Osteocyte (in vitro differentiated cells): ENCODE measurements around the gene NTNG1. TPM values are rescaled to one million over a fixed set of nuclear protein-coding genes. Genes with fewer than 3 reads are reported as not detected.

Experiments
- DNase-seq: peaks from one replicate; pipeline ENCODE4 v3.0.0; 2021; ENCODE audit warnings: mixed read lengths; ENCODE audit not compliant: unreplicated experiment; ENCODE audit errors: extremely low spot score
- H3K27ac Mint-ChIP-seq: one replicate; pipeline ENCODE4 v1.8.0; 2021; ENCODE audit warnings: mild to moderate bottlenecking, mixed read lengths; ENCODE audit not compliant: unreplicated experiment
- H3K27me3 Mint-ChIP-seq: one replicate; pipeline ENCODE4 v1.8.0; 2021; ENCODE audit warnings: mixed read lengths; ENCODE audit not compliant: unreplicated experiment
- H3K36me3 Mint-ChIP-seq: one replicate; pipeline ENCODE4 v1.8.0; 2021; ENCODE audit warnings: mixed read lengths; ENCODE audit not compliant: unreplicated experiment
- H3K4me1 Mint-ChIP-seq: one replicate; pipeline ENCODE4 v1.8.0; 2021; ENCODE audit warnings: mixed read lengths; ENCODE audit not compliant: unreplicated experiment
- H3K4me3 Mint-ChIP-seq: one replicate; pipeline ENCODE4 v1.8.0; 2021; ENCODE audit warnings: mild to moderate bottlenecking, moderate library complexity, mixed read lengths; ENCODE audit not compliant: unreplicated experiment
- H3K9me3 Mint-ChIP-seq: one replicate; pipeline ENCODE4 v1.8.0; 2021; ENCODE audit warnings: mixed read lengths; ENCODE audit not compliant: unreplicated experiment
- total RNA-seq: library from RNA; stranded (reverse); gene quantifications from 2 replicates; pipeline ENCODE4 v1.2.1, GENCODE V29; 2021
- TF ChIP-seq, protein P1 (sequence below): fragments of 200-600 bp; sonication (generic); IDR thresholded peaks from 2 replicates; pipeline ENCODE4 v1.5.0; 2021; ENCODE audit warnings: antibody characterized with exemption, mild to moderate bottlenecking, moderate library complexity

Gene NTNG1
- total RNA-seq, 1 donor from 2014 or later: not detected

DNA sequence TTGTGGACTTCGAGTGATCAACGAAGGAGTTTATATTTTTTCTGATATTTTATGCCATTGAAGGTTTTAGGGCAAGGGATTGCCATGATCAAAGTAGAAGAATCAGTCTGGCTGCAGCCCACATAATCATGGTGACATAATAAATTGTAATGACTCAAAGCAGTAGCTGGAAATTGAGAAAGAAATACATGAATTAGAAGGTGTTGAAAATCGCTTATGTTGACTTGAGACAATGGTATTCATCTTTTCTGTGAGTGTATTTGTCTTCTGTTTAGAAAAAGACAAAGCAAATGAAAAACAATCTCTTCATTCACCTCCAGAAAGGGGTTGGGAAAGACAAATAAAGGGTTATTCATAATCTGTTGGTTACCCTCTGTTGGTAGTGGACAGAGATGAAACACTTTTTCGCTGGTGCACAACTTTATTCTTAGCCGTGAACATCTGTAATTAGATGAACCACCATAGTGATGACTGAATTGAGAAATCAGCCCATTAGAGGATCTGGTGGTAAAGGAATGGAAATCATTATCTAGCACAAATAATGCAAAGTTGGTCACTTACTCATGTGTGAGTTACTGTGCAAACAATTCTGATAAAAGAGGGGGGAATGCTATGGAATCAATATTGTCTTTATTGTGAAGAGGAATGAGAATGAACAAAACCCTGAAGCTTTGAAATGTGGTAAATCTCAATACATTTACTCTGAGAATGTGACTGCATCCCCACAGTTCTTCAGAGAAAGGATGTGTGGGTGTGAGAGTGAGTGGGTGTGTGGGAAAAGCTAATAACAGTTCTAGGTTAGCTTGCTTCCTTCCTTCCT is 121.8 kb downstream of the NTNG1 start:
- peaks cover 20% of the 10 kb centered on the region for H3K4me1 Mint-ChIP-seq
- no peaks in the 10 kb centered on the region for H3K27me3 Mint-ChIP-seq
- H3K36me3 Mint-ChIP-seq: no peaks in the 10 kb centered on the region
- H3K4me3 Mint-ChIP-seq: no peak overlapping the region
- DNase-seq: no peak
- peaks cover 8% of the 10 kb centered on the region for H3K9me3 Mint-ChIP-seq
- TF ChIP-seq, protein P1, sequence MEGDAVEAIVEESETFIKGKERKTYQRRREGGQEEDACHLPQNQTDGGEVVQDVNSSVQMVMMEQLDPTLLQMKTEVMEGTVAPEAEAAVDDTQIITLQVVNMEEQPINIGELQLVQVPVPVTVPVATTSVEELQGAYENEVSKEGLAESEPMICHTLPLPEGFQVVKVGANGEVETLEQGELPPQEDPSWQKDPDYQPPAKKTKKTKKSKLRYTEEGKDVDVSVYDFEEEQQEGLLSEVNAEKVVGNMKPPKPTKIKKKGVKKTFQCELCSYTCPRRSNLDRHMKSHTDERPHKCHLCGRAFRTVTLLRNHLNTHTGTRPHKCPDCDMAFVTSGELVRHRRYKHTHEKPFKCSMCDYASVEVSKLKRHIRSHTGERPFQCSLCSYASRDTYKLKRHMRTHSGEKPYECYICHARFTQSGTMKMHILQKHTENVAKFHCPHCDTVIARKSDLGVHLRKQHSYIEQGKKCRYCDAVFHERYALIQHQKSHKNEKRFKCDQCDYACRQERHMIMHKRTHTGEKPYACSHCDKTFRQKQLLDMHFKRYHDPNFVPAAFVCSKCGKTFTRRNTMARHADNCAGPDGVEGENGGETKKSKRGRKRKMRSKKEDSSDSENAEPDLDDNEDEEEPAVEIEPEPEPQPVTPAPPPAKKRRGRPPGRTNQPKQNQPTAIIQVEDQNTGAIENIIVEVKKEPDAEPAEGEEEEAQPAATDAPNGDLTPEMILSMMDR: no peak
- no peak overlapping the region for H3K27ac Mint-ChIP-seq

DNA sequence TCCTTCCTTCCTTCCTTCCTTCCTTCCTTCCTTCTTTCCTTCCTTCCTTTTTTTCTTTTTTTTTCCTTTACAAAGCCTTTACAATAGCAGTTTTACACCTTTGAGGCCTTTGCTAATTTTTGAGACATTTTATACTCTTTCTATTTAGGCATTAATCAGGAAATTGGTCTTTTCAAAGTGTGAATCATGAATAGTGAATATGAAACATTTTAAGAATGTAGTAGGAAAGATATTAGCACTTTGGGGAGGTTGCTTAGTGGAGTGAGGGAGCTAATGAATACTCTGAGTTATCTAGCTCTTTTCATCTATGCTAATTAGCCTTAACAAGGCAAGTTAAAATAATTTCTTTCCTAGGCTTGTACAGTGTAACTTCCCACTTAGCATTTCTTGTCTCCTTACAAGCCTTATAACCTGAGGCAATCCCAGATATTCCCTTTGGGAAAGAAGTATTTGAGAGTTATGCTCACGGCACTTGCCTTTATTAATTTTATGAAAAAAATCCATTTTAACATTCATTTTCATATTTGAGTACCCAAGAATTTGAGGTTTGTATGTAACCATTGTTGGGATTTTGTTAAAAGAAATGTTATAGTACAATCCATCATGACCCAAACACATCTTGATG is 122.6 kb downstream of the NTNG1 start:
- Mint-ChIP-seq H3K27ac (no peak overlapping the region), H3K27me3 (no peaks in the 10 kb centered on the region), H3K4me1 (peaks cover 20% of the 10 kb centered on the region), H3K4me3 (no peak overlapping the region), H3K9me3 (peaks cover 8% of the 10 kb centered on the region), H3K36me3 (no peaks in the 10 kb centered on the region)
- TF ChIP-seq, protein P1: no peak
- no peak for DNase-seq

DNA sequence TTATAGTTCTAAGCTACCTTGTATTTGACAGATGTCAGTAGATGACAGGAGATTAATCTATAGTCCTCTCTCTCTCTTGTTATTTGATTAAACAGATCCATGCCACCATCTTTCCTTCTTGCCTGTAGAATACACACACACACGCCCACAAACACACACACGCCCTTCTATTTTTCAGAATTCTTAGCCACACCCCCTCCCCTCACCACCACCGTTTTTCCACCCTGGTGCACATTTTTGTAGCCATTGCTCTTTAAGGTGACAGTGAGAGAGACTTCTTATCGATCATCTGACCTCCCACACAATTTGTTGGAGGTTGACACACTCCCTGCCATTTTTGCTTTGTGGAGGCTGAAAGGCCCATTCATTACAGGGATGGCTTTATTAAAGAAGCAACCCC is 123.2 kb downstream of the NTNG1 start:
- no peaks in the 10 kb centered on the region for H3K27me3 Mint-ChIP-seq
- no peak overlapping the region for H3K27ac Mint-ChIP-seq
- H3K4me1 Mint-ChIP-seq: peaks cover 20% of the 10 kb centered on the region
- no peak overlapping the region for H3K4me3 Mint-ChIP-seq
- DNase-seq: no peak
- H3K36me3 Mint-ChIP-seq: no peaks in the 10 kb centered on the region
- peaks cover 8% of the 10 kb centered on the region for H3K9me3 Mint-ChIP-seq
- TF ChIP-seq, protein P1: no peak

DNA sequence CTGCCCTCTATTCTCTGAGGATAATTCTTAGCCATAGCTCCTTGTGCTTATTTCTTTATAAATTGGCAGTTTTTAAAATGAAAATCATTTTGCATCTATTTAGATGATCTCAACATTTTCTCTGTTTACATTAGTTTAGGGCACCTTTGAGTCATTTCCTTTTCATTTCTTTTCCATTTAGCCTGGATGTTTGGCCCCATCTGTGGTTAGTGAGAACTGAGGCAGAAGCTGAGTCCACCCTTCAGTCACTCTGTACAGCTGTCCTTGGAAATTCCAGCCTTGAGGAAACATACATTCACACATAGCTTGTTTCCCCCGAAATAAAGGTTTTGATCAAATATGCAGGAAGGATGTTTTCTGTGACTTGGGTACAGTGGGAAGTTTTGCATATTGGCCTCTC is 123.7 kb downstream of the NTNG1 start:
- Mint-ChIP-seq H3K4me1 (peaks cover 20% of the 10 kb centered on the region), H3K36me3 (no peaks in the 10 kb centered on the region), H3K27me3 (no peaks in the 10 kb centered on the region), H3K27ac (peak overlapping the region; percentile 1), H3K4me3 (no peak overlapping the region), H3K9me3 (peaks cover 8% of the 10 kb centered on the region)
- no peak for DNase-seq
- TF ChIP-seq, protein P1: no peak

DNA sequence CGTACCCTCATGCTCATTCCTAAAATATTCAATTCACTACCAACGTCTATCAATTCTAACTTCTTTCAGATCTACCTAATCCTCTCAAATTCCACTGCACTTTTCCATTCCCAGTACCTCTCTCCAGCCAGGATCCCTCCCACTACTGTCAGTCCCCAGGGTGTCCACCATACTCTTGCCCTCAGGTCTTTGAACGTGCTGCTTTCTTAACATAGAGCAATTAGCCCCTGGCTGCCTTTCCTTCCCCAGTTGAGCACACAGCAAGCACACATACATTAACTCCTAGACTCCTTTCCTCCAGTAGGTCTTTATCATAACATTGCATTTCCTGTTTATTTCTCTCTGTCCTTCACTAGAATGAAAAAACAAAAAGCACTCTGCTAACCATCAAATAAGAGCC is 126.7 kb downstream of the NTNG1 start:
- Mint-ChIP-seq H3K4me3 (no peak overlapping the region), H3K36me3 (no peaks in the 10 kb centered on the region), H3K4me1 (peaks cover 20% of the 10 kb centered on the region), H3K27ac (no peak overlapping the region), H3K27me3 (no peaks in the 10 kb centered on the region), H3K9me3 (peaks cover 3% of the 10 kb centered on the region)
- no peak for DNase-seq
- TF ChIP-seq, protein P1: no peak
